Measurements from ENCODE around the gene PIK3R6. TPM values are rescaled to one million over a fixed set of nuclear protein-coding genes. Genes with fewer than 3 reads are reported as not detected.

The PIK3R6 gene
- total RNA-seq, 4 donors from 2014 or later, result 0.88 to 14.9 (median 2.8) TPM

DNA sequence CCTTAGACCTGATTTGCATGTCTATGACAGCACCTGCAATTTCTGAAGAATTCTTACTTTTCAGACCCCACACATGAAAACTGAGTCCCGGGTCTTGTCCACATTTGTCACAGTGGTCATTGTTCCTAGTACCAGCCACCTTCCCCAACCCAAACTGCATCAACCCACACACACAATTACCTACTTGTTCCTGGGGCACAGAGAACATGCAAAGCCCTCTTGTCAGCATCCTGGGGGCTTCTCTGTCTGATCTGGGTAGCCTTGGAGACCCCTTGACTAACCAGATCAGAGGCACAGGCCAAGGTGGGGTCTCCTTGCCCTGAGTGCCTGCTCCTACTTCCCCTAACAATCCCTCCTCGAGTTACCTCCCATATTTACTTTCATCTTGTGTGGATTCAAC is 36.7 kb upstream of the PIK3R6 start:
- peak in 1 of 3 donors; percentile 10 for DNase-seq
- Histone ChIP-seq H3K4me1 (peaks cover 0 to 13% (median 3%) of the 10 kb centered on the region in 4 donors), H3K27ac (no peak overlapping the region), H3K4me3 (no peak overlapping the region), H3K27me3 (no peaks in the 10 kb centered on the region), H3K9me3 (no peaks in the 10 kb centered on the region), H3K36me3 (no peaks in the 10 kb centered on the region)
- TF ChIP-seq, protein P1, sequence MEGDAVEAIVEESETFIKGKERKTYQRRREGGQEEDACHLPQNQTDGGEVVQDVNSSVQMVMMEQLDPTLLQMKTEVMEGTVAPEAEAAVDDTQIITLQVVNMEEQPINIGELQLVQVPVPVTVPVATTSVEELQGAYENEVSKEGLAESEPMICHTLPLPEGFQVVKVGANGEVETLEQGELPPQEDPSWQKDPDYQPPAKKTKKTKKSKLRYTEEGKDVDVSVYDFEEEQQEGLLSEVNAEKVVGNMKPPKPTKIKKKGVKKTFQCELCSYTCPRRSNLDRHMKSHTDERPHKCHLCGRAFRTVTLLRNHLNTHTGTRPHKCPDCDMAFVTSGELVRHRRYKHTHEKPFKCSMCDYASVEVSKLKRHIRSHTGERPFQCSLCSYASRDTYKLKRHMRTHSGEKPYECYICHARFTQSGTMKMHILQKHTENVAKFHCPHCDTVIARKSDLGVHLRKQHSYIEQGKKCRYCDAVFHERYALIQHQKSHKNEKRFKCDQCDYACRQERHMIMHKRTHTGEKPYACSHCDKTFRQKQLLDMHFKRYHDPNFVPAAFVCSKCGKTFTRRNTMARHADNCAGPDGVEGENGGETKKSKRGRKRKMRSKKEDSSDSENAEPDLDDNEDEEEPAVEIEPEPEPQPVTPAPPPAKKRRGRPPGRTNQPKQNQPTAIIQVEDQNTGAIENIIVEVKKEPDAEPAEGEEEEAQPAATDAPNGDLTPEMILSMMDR (IDR thresholded peaks at IDR 0.05), result no peak
- TF ChIP-seq POLR2A (IDR thresholded peaks at IDR 0.05), result no peak

DNA sequence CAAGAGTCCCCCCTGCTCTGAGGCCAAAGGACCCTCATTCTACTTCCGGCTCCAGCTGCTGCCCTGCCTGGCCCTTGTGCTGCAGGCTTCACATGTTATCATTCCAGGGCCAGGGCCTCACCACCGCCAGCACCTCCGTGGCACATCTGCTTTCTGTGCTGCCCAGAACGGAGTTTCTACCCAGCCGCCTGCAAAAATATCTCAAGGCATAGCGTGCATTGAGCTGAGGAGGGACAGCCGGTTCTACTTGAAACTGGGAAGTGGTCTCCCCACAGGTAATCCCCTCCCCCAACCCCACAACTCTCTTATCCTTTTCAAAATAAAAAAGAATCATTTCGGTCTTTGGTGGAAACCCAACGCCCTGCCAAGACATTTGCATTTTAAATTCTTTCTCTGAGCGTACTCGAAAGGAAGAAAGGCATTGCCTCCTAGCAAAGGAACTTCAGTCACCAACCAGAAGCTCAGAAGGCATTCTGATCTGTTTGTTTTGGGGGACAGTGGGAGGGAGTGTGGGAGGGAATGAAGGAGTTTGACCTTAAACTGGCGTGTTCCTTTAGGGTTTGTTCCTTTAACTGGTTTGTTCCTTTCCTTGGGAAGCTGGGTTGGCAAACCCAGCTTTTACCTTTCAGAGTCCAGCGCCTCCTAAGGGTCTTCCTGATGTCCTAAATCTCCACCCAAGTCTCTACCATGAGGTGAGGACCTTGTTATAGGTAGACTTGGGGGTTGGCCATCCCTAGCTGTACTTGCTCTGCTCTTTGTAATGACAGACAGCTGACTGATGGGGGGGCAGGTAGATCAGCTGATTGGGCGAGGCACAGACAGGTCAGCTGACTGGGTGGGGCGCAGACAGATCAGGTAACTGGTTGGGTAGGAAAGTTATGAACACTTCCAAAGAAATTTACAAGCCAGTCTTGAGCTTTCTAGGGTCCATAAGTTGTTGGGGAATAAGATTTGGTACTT is 33.4 kb upstream of the PIK3R6 start:
- Histone ChIP-seq H3K27me3 (no peaks in the 10 kb centered on the region), H3K27ac (peak overlapping the region in 1 of 4 donors; percentile 55), H3K4me1 (peaks cover 0 to 22% (median 3%) of the 10 kb centered on the region in 4 donors), H3K4me3 (no peak overlapping the region), H3K36me3 (no peaks in the 10 kb centered on the region), H3K9me3 (no peaks in the 10 kb centered on the region)
- TF ChIP-seq, protein P1 (IDR thresholded peaks at IDR 0.05), result no peak
- TF ChIP-seq POLR2A (IDR thresholded peaks at IDR 0.05), result no peak
- DNase-seq, result peak in 2 of 3 donors; percentile 58 to 63

DNA sequence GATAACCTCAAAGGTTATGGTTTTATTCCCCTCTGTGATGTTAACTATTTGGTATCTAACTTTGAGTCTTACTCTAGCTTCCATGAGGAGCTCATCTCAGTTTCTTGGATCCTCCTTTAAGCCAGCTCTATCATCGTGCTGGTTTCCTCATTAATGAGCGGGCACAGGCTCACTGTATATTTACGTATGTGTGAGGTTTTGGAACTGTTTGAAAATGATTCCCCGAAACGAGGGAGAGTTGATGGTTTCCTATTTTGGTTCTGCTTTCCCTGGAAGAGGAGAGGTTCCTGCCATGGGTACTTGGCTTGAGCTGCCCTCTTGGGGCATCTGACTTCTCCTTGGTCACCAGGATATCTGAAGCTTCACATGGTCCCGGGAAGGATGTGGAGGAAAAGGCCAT is 32.7 kb upstream of the PIK3R6 start:
- Histone ChIP-seq H3K4me1 (peaks cover 0 to 22% (median 3%) of the 10 kb centered on the region in 4 donors), H3K4me3 (no peak overlapping the region), H3K27ac (peak overlapping the region in 1 of 4 donors; percentile 55), H3K27me3 (no peaks in the 10 kb centered on the region), H3K9me3 (no peaks in the 10 kb centered on the region), H3K36me3 (no peaks in the 10 kb centered on the region)
- TF ChIP-seq, protein P1 (IDR thresholded peaks at IDR 0.05), result no peak
- TF ChIP-seq POLR2A (IDR thresholded peaks at IDR 0.05), result no peak
- no peak for DNase-seq

DNA sequence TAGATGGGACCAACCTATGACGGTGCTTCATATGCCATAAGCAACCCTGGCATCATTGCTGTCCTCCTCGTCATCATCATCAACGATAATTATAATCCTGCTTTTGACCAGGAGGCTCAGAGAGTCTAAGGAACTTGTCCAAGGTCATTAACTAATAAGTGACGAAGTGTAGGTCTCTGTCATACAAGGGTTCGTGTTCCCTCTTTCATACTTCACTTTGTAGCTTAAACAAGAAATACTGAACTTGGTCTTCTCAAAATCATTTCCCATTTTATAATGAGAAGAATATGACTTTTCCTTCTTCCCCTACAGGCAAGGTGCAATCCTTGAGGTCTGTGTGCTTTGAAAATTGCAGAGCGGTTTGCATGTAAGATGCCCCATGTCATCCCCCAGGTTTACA is 31.2 kb upstream of the PIK3R6 start:
- Histone ChIP-seq H3K4me1 (peaks cover 0 to 22% (median 3%) of the 10 kb centered on the region in 4 donors), H3K36me3 (no peaks in the 10 kb centered on the region), H3K4me3 (no peak overlapping the region), H3K9me3 (no peaks in the 10 kb centered on the region), H3K27ac (peak overlapping the region in 1 of 4 donors; percentile 65), H3K27me3 (no peaks in the 10 kb centered on the region)
- TF ChIP-seq, protein P1 (IDR thresholded peaks at IDR 0.05), result no peak
- TF ChIP-seq POLR2A (IDR thresholded peaks at IDR 0.05), result no peak
- no peak for DNase-seq

DNA sequence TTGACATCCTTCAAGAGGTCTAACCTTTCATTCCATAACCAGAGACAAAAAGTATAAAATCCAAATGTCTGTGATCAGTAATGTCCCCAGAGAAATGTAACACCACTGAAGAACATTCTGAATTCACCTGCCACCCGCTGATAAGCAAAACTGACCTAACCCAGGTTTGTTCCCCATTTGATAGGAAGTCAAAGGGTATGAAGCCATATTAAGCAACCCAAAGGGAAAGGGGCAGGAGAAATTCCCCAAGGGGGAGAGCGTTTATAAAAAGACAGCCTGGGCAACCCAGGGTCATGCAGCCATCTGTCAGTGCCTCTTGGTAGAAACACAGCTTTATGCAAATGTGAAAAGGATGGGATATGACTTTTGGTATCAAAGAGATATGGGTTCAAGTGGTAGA is 30.7 kb upstream of the PIK3R6 start:
- Histone ChIP-seq H3K27me3 (no peaks in the 10 kb centered on the region), H3K9me3 (no peaks in the 10 kb centered on the region), H3K4me3 (no peak overlapping the region), H3K4me1 (peaks cover 0 to 22% (median 3%) of the 10 kb centered on the region in 4 donors), H3K36me3 (no peaks in the 10 kb centered on the region), H3K27ac (no peak overlapping the region)
- DNase-seq, result no peak
- TF ChIP-seq, protein P1 (IDR thresholded peaks at IDR 0.05), result no peak
- no peak for TF ChIP-seq POLR2A (IDR thresholded peaks at IDR 0.05)
